HepG2 (cell line): Measurements from ENCODE around the gene ZDHHC19. TPM values are rescaled to one million over a fixed set of nuclear protein-coding genes. Genes with fewer than 3 reads are reported as not detected.
A peak's percentile ranks its signal among the peaks of the same experiment; 100 is the strongest.

Source experiments
- ATF7 ChIP-seq, 2 experiments: fragments of 450-650 bp in 1 of 2; sonication (generic) in 1 of 2; formaldehyde crosslinking in 1 of 2; IDR thresholded peaks; 2 replicates each; pipeline versions ENCODE4 v1.4.0 to v1.6.1; 2016 to 2020; ENCODE audit warnings: antibody characterized with exemption in 1 of 2, mild to moderate bottlenecking in 1 of 2, missing genetic modification reagents in 1 of 2
- DNMT1 ChIP-seq: sonication (generic); formaldehyde crosslinking; IDR thresholded peaks from 2 replicates; pipeline ENCODE4 v1.5.1; 2020; ENCODE audit warnings: mild to moderate bottlenecking, missing genetic modification reagents
- E2F1 ChIP-seq: sonication (generic); formaldehyde crosslinking; IDR thresholded peaks from 2 replicates; pipeline ENCODE4 v1.5.0; 2020; ENCODE audit warnings: missing genetic modification reagents
- ELF4 ChIP-seq: sonication (generic); formaldehyde crosslinking; IDR thresholded peaks from 2 replicates; pipeline ENCODE4 v1.5.0; 2020; ENCODE audit warnings: missing genetic modification reagents, mild to moderate bottlenecking, moderate library complexity, borderline replicate concordance
- ISX ChIP-seq: sonication (generic); formaldehyde crosslinking; conservative IDR thresholded peaks from 2 replicates; pipeline ENCODE4 v1.5.0; 2020; ENCODE audit warnings: missing genetic modification reagents
- KMT2B ChIP-seq: IDR thresholded peaks from 2 replicates; pipeline ENCODE4 v1.6.1; 2016; ENCODE audit warnings: missing genetic modification reagents, missing compliant biosample characterization
- MEF2D ChIP-seq: sonication (generic); formaldehyde crosslinking; IDR thresholded peaks from 2 replicates; pipeline ENCODE4 v1.5.1; 2020; ENCODE audit warnings: mild to moderate bottlenecking, missing genetic modification reagents
- MTF1 ChIP-seq: sonication (generic); formaldehyde crosslinking; IDR thresholded peaks from 2 replicates; pipeline ENCODE4 v1.5.0; 2020; ENCODE audit warnings: missing genetic modification reagents
- NAIF1 ChIP-seq: sonication (generic); formaldehyde crosslinking; IDR thresholded peaks from 2 replicates; pipeline ENCODE4 v1.5.0; 2020; ENCODE audit warnings: mild to moderate bottlenecking, missing genetic modification reagents, borderline replicate concordance
- PHF20 ChIP-seq: sonication (generic); formaldehyde crosslinking; IDR thresholded peaks from 2 replicates; pipeline ENCODE4 v1.5.0; 2020; ENCODE audit warnings: mild to moderate bottlenecking, missing genetic modification reagents
- POLR2AphosphoS5 ChIP-seq: IDR thresholded peaks from 2 replicates; pipeline ENCODE4 v1.6.1; 2012; ENCODE audit warnings: low read depth, low read length
- PRMT3 ChIP-seq: sonication (generic); formaldehyde crosslinking; IDR thresholded peaks from 2 replicates; pipeline ENCODE4 v1.8.1; 2022; ENCODE audit warnings: low read depth, mild to moderate bottlenecking, moderate library complexity, missing genetic modification reagents, borderline replicate concordance
- REXO4 ChIP-seq: sonication (generic); formaldehyde crosslinking; IDR thresholded peaks from 2 replicates; pipeline ENCODE4 v1.8.0; 2022; ENCODE audit warnings: missing genetic modification reagents, mild to moderate bottlenecking, borderline replicate concordance
- SCMH1 ChIP-seq: sonication (generic); formaldehyde crosslinking; IDR thresholded peaks from 2 replicates; pipeline ENCODE4 v1.9.0; 2021; ENCODE audit warnings: missing genetic modification reagents, mild to moderate bottlenecking, borderline replicate concordance
- SMAD1 ChIP-seq: sonication (generic); formaldehyde crosslinking; IDR thresholded peaks from 2 replicates; pipeline ENCODE4 v1.4.0; 2020; ENCODE audit warnings: missing genetic modification reagents, low read depth, mild to moderate bottlenecking, borderline replicate concordance
- TEAD3 ChIP-seq: optimal IDR thresholded peaks from 2 replicates; pipeline ENCODE3; 2016; ENCODE audit warnings: borderline replicate concordance
- TGIF2 ChIP-seq: IDR thresholded peaks from 2 replicates; pipeline ENCODE4 v1.6.1; 2016; ENCODE audit warnings: control low read depth, missing compliant biosample characterization
- YEATS4 ChIP-seq: sonication (generic); formaldehyde crosslinking; IDR thresholded peaks from 2 replicates; pipeline ENCODE4 v1.4.0; 2020; ENCODE audit warnings: missing genetic modification reagents, borderline replicate concordance
- ZBTB7A ChIP-seq: sonication (generic); formaldehyde crosslinking; IDR thresholded peaks from 2 replicates; pipeline ENCODE4 v1.8.0; 2022; ENCODE audit warnings: mild to moderate bottlenecking, missing genetic modification reagents
- ZFP41 ChIP-seq: sonication (generic); formaldehyde crosslinking; IDR thresholded peaks from 2 replicates; pipeline ENCODE4 v1.4.0; 2020; ENCODE audit warnings: mild to moderate bottlenecking, missing genetic modification reagents, borderline replicate concordance
- ZNF570 ChIP-seq: sonication (generic); formaldehyde crosslinking; IDR thresholded peaks from 2 replicates; pipeline ENCODE4 v1.4.0; 2020; ENCODE audit warnings: mild to moderate bottlenecking, missing genetic modification reagents, borderline replicate concordance
- ZNF687 ChIP-seq: sonication (generic); formaldehyde crosslinking; IDR thresholded peaks from 2 replicates; pipeline ENCODE4 v1.5.1; 2020; ENCODE audit warnings: mild to moderate bottlenecking, missing genetic modification reagents, moderate library complexity
- ZNF883 ChIP-seq: sonication (generic); formaldehyde crosslinking; IDR thresholded peaks from 2 replicates; pipeline ENCODE4 v1.5.1; 2020; ENCODE audit warnings: mild to moderate bottlenecking, missing genetic modification reagents; ENCODE audit errors: not compliant biosample characterization
- polyA plus RNA-seq, 8 experiments: library from polyadenylated mRNA; depleted of rRNA in 3 of 8; stranded (reverse) in 7 of 8; unstranded in 1 of 8; fragments of >200 nt; fragmentation: Illumina TruSeq in 4 of 8; extraction: Trizol in 4 of 8; gene quantifications; 2 replicates each; pipeline versions ENCODE4 v1.2.1 to v1.2.3, GENCODE V29; 2011 to 2016; ENCODE audit warnings: low read depth in 4 of 8, missing spikeins in 1 of 8, mixed read lengths in 1 of 8; ENCODE audit not compliant: insufficient read depth in 1 of 8
- total RNA-seq, 5 experiments: library from RNA; depleted of rRNA; stranded (reverse); fragments of >200 nt; fragmentation: Illumina TruSeq; extraction: Trizol; gene quantifications; 2 replicates each; pipeline ENCODE4 v1.2.3, GENCODE V29; 2016; ENCODE audit warnings: low read depth in 1 of 5
- TF ChIP-seq, protein P1 (sequence below): fragments of 450-650 bp; IDR thresholded peaks from 2 replicates; pipeline ENCODE4 v1.6.1; 2016

ZDHHC19 gene
- total and polyA plus RNA-seq, 2 of the 13 experiments (the other 11 are each of a cell fraction or from before 2014, with no cell fraction given), result 0.22 to 0.53 TPM

DNA sequence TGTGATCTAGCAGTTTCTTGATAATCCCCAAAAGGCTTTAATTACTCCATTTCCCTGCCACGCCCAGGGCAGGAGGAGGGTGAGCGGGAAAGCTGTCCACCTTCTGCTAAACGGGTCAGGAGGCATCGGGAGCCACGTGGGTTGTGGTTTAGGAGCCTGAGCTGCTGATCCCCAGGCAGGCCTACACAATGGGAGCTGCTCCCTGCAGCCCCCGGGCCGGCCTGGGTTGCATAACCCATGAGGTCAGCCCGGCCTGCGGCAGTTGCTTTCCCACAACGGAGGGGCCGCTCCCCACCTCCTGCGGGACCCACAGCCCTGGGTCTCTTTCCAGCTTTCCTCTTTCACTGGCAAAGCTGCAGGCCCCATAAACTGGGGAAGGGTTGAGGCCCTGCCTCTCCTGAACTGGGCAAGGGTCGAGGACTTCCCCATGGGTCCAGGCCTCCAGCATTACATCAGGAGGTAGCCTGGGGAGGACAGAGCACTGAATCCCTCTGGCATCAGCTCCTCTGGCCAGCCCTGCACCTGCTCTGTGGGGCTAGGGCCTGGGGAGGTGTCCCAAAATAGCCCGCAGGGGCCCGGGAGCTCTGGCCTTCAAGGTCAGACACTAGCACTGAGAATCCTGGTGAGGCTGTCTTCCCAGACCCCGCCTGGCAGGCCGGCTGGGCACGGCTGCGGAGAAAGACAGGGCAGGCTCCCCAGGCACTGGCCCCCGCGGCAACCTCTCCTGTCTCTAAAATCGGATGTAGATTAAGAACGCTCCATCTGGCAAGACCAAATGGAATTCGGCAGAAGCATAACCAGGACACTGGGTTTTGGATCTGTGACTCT is 47.3 kb downstream of the ZDHHC19 start (continued):
- TF ChIP-seq POLR2AphosphoS5, result no peak
- 0 out of 2 replicates have a peak, but pooled peaks have one; percentile 12 for TF ChIP-seq ZBTB7A (CRISPR knock-in tag)
- TF ChIP-seq ZNF570 (CRISPR knock-in tag), result no peak
- TF ChIP-seq, protein P1, sequence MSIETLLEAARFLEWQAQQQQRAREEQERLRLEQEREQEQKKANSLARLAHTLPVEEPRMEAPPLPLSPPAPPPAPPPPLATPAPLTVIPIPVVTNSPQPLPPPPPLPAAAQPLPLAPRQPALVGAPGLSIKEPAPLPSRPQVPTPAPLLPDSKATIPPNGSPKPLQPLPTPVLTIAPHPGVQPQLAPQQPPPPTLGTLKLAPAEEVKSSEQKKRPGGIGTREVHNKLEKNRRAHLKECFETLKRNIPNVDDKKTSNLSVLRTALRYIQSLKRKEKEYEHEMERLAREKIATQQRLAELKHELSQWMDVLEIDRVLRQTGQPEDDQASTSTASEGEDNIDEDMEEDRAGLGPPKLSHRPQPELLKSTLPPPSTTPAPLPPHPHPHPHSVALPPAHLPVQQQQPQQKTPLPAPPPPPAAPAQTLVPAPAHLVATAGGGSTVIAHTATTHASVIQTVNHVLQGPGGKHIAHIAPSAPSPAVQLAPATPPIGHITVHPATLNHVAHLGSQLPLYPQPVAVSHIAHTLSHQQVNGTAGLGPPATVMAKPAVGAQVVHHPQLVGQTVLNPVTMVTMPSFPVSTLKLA, result no peak
- TF ChIP-seq KMT2B (CRISPR knock-in tag), result no peak
- no peak for TF ChIP-seq SCMH1 (CRISPR knock-in tag)
- no peak for TF ChIP-seq TGIF2
- TF ChIP-seq SMAD1 (CRISPR knock-in tag), result no peak
- 0 out of 2 replicates have a peak, but pooled peaks have one; percentile 19 for TF ChIP-seq MEF2D (CRISPR knock-in tag)
- TF ChIP-seq ELF4 (CRISPR knock-in tag), result no peak
- no peak for TF ChIP-seq ZFP41 (CRISPR knock-in tag)
- TF ChIP-seq NAIF1 (CRISPR knock-in tag), result no peak
- TF ChIP-seq ISX, result no peak
- no peak for TF ChIP-seq MTF1
- TF ChIP-seq YEATS4, result no peak
- TF ChIP-seq REXO4 (CRISPR knock-in tag), result no peak
- TF ChIP-seq ATF7 (IDR thresholded peaks at IDR 0.05), result no peak
- TF ChIP-seq ATF7 (CRISPR knock-in tag; IDR thresholded peaks at IDR 0.05), result no peak
- TF ChIP-seq E2F1 (CRISPR knock-in tag), result no peak
- no peak for TF ChIP-seq DNMT1 (CRISPR knock-in tag)
- TF ChIP-seq PHF20 (CRISPR knock-in tag), result no peak
- TF ChIP-seq PRMT3, result no peak
- TF ChIP-seq ZNF687, result peak; percentile 96
- TF ChIP-seq ZNF883 (CRISPR knock-in tag), result peak; percentile 39
- TF ChIP-seq TEAD3 (CRISPR knock-in tag), result no peak
